Mesenteric fat pad (tissue), 1 donor: ENCODE data around the gene DDAH2. TPM values are rescaled to one million over a fixed set of nuclear protein-coding genes. Genes with fewer than 3 reads are reported as not detected.
A peak's percentile ranks its signal among the peaks of the same experiment; 100 is the strongest.

Experiments
- DNase-seq: peaks from one replicate; pipeline ENCODE4 v3.0.0-alpha.2; 2020; ENCODE audit warnings: low spot score
- total RNA-seq: library from RNA; stranded (reverse); fragmentation: NEBNext Ultra II Directional; extraction: Animal tissue kit (Norgen Biotek cat#: 25700); gene quantifications from one replicate; pipeline ENCODE4 v1.2.1, GENCODE V29; 2021
- donor health status: DM: yes; HTN: yes; CAD: no.

The DDAH2 gene
- total RNA-seq, 1 donor from 2014 or later, result 123 TPM

DNA sequence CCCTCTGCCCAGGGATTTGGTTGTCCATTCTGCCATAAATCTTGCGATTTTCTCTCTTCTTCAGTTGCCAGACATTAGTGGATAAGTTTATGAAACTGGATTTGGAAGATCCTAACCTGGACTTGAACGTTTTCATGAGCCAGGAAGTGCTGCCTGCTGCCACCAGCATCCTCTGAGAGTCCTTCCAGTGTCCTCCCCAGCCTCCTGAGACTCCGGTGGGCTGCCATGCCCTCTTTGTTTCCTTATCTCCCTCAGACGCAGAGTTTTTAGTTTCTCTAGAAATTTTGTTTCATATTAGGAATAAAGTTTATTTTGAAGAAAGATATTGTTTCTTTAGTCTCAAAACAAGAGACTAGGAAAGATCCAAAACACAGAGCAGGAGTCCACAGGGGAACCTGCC, 33.3 kb upstream of the DDAH2 start, which contains the start of gene SAPCD1:
TSS of gene SAPCD1 (plus strand) at position 301 of the 400 bp plus-strand sequence. CDS start 399 bp downstream, outside the sequence.
- DNase-seq, result no peak

DNA sequence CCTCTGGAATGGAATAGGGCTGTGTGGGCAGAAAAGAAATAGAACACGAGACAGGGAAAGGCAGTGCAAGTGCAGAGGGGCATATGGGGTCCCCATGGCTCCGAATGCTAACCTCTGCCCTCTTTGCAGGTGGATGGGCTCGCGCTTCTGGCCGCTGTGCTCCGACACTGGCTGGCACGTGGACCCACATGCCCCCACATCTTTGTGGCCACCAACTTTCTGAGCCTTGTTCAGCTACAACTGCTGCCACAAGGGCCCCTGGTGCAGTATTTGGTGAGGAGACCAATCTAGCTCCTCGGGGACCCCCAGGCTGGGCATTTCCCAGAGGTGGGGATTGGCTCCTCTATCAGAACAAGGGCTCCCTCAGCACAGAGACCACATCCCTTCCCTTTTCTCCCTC, 32.2 kb upstream of the DDAH2 start:
- no peak for DNase-seq

- DNase-seq, result no peak
These were observed 31.7 kb upstream of the DDAH2 start for GRCh38 chr6:31760790-31761189.

GRCh38 chr6:31758281-31758680, 29.2 kb upstream of the DDAH2 start:
- no peak for DNase-seq

- DNase-seq, result no peak
These were observed 23.7 kb upstream of the DDAH2 start for GRCh38 chr6:31752739-31753319.

DNA sequence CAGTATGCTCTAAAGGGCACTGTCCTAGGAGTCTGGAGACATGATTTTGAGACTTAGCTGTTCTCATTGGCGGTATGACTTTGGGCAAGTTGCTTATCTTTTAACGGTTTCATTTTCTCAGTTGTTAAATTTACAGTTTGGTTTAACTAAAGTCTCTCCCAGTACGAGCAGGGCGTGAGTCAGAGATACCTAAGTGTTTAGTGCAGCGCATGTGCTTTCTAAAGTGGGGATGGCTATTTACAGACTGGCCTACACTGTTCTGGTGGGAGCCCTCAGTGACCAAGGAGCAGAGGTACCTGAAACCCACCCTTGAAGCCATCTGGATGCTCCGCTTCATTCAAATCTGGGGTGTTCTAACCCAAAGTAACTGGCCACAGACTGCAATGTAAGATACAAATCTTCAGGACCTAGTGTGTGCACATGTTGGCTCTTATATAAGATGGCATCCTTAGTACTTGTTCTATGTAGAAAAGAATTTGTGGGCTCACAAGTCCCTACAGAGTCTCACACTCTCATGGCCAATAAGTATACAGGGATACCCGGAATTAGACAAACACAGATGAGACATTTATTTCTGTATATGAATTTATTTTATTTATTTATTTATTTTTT, 21.4 kb upstream of the DDAH2 start:
- DNase-seq, result no peak

- no peak for DNase-seq
These were observed 20.4 kb upstream of the DDAH2 start for GRCh38 chr6:31749301-31750036.

GRCh38 chr6:31744422-31744821, 15.3 kb upstream of the DDAH2 start:
- no peak for DNase-seq

GRCh38 chr6:31742894-31743293, 13.8 kb upstream of the DDAH2 start:
- no peak for DNase-seq

- no peak for DNase-seq
These were observed 12.7 kb upstream of the DDAH2 start for GRCh38 chr6:31741815-31742214.

GRCh38 chr6:31740397-31741223, 11.5 kb upstream of the DDAH2 start:
- DNase-seq, result no peak

- DNase-seq, result peak; percentile 98
These were observed 10.7 kb upstream of the DDAH2 start, which contains the start of gene MSH5 for GRCh38 chr6:31739639-31740396. TSS of gene MSH5 (plus strand) at chr6:31740005. CDS start at chr6:31740467, 462 bp downstream.

GRCh38 chr6:31737991-31738979, 9.2 kb upstream of the DDAH2 start:
- DNase-seq, result no peak

DNA sequence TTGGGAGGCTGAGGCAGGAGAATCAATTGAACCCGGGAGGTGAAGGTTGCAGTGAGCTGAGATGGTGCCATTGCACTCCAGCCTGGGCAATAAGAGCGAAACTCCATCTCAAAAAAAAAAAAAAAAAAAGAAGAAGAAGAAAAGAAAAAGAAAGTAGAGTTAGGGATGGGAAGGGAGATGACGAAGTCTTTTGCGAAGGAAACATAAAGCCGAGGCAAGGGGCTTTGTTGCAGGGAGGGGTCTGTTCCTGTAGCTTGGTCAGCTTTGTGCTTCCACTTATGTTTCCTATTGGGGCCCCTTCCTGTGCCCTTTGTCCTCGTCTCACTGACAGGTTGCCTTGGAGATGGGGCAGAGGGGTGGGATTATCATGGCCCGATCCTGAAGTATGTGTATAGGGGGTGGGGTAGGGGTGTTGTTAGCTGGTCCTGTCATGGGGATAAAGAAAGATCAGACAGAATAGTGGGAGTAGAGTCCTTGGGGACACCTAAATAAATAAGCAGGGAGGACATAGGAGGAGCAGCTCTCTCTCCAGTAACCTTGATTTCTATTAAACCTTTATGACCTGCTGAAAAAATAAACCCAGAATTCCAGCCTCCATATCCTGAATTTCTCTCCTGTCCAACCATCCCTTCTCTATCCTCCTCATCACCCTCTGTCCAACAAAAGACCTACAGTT, 8.4 kb upstream of the DDAH2 start:
- no peak for DNase-seq

- DNase-seq, result no peak
These were observed 7.7 kb upstream of the DDAH2 start for GRCh38 chr6:31736768-31737314.

DNA sequence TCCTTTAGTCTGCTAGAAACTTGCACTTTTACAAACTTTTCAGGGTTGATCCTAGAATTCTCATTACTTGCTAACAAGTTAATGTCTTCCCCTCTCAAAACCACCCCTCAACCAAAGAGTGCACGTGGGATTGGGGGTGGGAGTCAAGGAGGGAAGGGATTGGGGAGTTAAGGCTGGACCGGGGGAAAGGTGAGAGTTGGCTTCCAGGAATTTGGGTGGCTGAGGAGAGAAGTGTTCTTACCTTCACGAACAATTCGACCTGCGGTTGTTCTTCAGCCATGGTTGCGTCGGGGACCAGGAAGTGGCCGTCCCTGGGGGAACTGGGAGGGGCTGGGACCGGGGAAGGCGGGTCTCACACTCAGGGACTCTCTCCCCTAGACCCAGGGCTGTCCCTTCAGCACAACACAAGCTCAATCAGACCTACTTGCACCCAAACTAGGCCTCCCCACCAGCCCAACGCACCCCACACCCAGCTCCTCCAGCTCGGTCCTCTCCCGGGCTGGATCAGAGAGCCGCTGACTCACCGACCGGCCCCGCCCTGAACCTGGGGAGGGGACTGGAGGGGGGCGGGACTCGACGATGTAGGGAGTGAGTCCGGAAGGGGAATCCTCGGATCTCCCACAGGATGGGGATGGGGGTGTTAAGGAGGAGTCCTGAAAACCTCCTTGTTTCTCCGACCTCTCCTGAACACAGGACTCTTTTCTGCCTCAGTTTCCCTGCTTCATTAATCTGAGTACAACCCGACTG, 7.1 kb upstream of the DDAH2 start, which contains the start of gene CLIC1:
TSS of gene CLIC1 (minus strand) at position 510 of the 747 bp plus-strand sequence. CDS start at position 280, 230 bp downstream.
- DNase-seq, result peak; percentile 96

GRCh38 chr6:31734821-31735406, 5.8 kb upstream of the DDAH2 start:
- no peak for DNase-seq
